Neural progenitor cell (in vitro differentiated cells): ENCODE measurements around the gene C22orf31. TPM values are rescaled to one million over a fixed set of nuclear protein-coding genes. Genes with fewer than 3 reads are reported as not detected.

Source experiments
- DNase-seq: peaks from one replicate; pipeline ENCODE4 v3.0.0-alpha.2; 2016; ENCODE audit warnings: low spot score
- H2AFZ ChIP-seq: fragments of 200-600 bp; sonication (generic); replicated peaks from 2 replicates; pipeline ENCODE4 v1.6.1; 2016; ENCODE audit warnings: antibody characterized with exemption
- H3F3A ChIP-seq: fragments of 200-600 bp; sonication (generic); 2 replicates; pipeline ENCODE4 v1.6.1; 2016; ENCODE audit warnings: antibody characterized with exemption, low read depth
- H3K27ac ChIP-seq: fragments of 200-600 bp; sonication (generic); 2 replicates; pipeline ENCODE4 v1.5.1; 2016; ENCODE audit warnings: mild to moderate bottlenecking
- H3K27me3 ChIP-seq: fragments of 200-600 bp; sonication (generic); 2 replicates; pipeline ENCODE4 v1.6.1; 2016; ENCODE audit warnings: mild to moderate bottlenecking, moderate library complexity
- H3K36me3 ChIP-seq: fragments of 200-600 bp; sonication (generic); 2 replicates; pipeline ENCODE4 v1.5.1; 2016
- H3K4me1 ChIP-seq: fragments of 200-600 bp; sonication (generic); 2 replicates; pipeline ENCODE4 v1.6.1; 2016; ENCODE audit warnings: mixed run types
- H3K4me2 ChIP-seq: fragments of 200-600 bp; sonication (generic); 2 replicates; pipeline ENCODE4 v1.6.1; 2016
- H3K4me3 ChIP-seq: fragments of 200-600 bp; sonication (generic); 2 replicates; pipeline ENCODE4 v1.5.1; 2016
- H3K79me2 ChIP-seq: fragments of 200-600 bp; sonication (generic); 2 replicates; pipeline ENCODE4 v1.6.1; 2016; ENCODE audit warnings: low read depth
- H3K9ac ChIP-seq: fragments of 200-600 bp; sonication (generic); 2 replicates; pipeline ENCODE4 v1.6.1; 2016
- H3K9me3 ChIP-seq: fragments of 200-600 bp; sonication (generic); 2 replicates; pipeline ENCODE4 v1.5.1; 2016; ENCODE audit warnings: low read depth
- H4K20me1 ChIP-seq: fragments of 200-600 bp; sonication (generic); 2 replicates; pipeline ENCODE4 v1.6.1; 2016; ENCODE audit warnings: low read depth
- H3K27ac Mint-ChIP-seq: 3 replicates; pipeline ENCODE4 v1.8.0; 2021; ENCODE audit warnings: mixed read lengths
- H3K27me3 Mint-ChIP-seq: 2 replicates; pipeline ENCODE4 v1.8.0; 2022; ENCODE audit warnings: low read depth, mild to moderate bottlenecking, inconsistent platforms, moderate library complexity, mixed read lengths; ENCODE audit not compliant: insufficient read depth
- H3K36me3 Mint-ChIP-seq: 3 replicates; pipeline ENCODE4 v1.8.0; 2021; ENCODE audit warnings: mixed read lengths
- H3K4me1 Mint-ChIP-seq: 3 replicates; pipeline ENCODE4 v1.8.0; 2021; ENCODE audit warnings: mixed read lengths
- H3K4me3 Mint-ChIP-seq: 3 replicates; pipeline ENCODE4 v1.8.0; 2021; ENCODE audit warnings: mild to moderate bottlenecking, moderate library complexity, mixed read lengths
- H3K9me3 Mint-ChIP-seq: 3 replicates; pipeline ENCODE4 v1.8.0; 2020; ENCODE audit warnings: mixed read lengths
- CTCF ChIP-seq: fragments of 200-600 bp; sonication (generic); IDR thresholded peaks from 2 replicates; pipeline ENCODE4 v1.5.1; 2017; ENCODE audit warnings: antibody characterized with exemption, mild to moderate bottlenecking
- EZH2 ChIP-seq: fragments of 200-600 bp; sonication (generic); IDR thresholded peaks from 2 replicates; pipeline ENCODE4 v1.6.1; 2017; ENCODE audit warnings: antibody characterized with exemption, mild to moderate bottlenecking, moderate library complexity
- EZH2phosphoT487 ChIP-seq: fragments of 200-600 bp; sonication (generic); IDR thresholded peaks from 2 replicates; pipeline ENCODE4 v1.6.1; 2017; ENCODE audit warnings: antibody characterized with exemption
- total RNA-seq: library from RNA; depleted of rRNA; stranded (reverse); fragments of >200 nt; gene quantifications from 2 replicates; pipeline ENCODE4 v1.2.3, GENCODE V29; 2015; ENCODE audit warnings: low replicate concordance

The C22orf31 gene
- total RNA-seq, 1 donor from 2014 or later, result not detected

DNA sequence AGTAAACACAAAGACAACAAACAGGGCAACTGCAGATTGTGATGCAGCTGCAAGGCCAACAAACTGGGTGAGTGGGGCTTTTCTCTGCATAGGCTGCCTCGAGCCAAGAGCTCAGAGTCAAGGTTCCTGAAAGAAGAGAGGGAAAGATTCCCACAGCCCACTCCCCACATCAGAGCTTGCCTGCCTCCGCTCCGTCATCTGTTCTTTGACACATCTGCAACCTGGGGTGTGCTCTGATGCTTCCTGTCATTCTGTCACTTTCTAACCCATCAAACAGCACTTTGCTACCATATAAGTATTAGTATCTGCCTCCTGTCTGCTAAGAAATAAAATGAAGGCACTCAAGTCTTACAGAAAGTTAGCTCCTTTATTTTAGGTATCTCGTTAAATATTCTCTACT is 46.9 kb downstream of the C22orf31 start:
- no peak overlapping the region for H2AFZ ChIP-seq
- H3K27me3 ChIP-seq, result no peaks in the 10 kb centered on the region
- no peak overlapping the region for H3K4me2 ChIP-seq
- no peaks in the 10 kb centered on the region for H3K9me3 ChIP-seq
- no peak for TF ChIP-seq EZH2phosphoT487
- TF ChIP-seq EZH2, result no peak
- no peak for TF ChIP-seq CTCF
- no peak overlapping the region for H3K27ac ChIP-seq
- Mint-ChIP-seq H3K4me1 (peaks cover 70% of the 10 kb centered on the region), H3K36me3 (peaks cover 44% of the 10 kb centered on the region), H3K9me3 (peaks cover 23% of the 10 kb centered on the region), H3K4me3 (no peak overlapping the region), H3K27ac (peak overlapping the region; percentile 82), H3K27me3 (peaks cover 6% of the 10 kb centered on the region)
- H3K4me1 ChIP-seq, result peaks cover 31% of the 10 kb centered on the region
- peaks cover 40% of the 10 kb centered on the region for H3F3A ChIP-seq
- DNase-seq, result no peak
- peaks cover 58% of the 10 kb centered on the region for H4K20me1 ChIP-seq
- no peak overlapping the region for H3K9ac ChIP-seq
- peaks cover 22% of the 10 kb centered on the region for H3K79me2 ChIP-seq
- no peaks in the 10 kb centered on the region for H3K36me3 ChIP-seq
- no peak overlapping the region for H3K4me3 ChIP-seq

DNA sequence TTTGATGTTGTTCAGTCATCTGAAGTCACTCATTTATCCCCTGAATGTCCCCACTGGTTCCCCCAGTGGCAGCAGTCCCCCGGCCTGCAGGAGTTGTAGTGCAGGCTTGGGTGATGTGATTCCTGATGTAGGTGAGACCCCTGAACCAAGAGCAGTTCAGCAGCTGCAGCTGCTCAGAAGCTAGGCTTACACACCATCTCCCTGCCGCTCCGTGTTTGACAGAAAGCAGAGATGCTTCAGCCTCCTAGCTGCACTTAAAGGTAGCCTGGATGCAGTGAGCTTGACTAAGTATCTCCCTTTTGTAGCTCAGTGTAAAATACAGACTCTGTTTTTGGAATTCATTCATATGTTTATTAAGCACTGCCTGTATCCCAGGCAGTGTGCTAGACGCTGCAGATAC is 47.3 kb downstream of the C22orf31 start:
- no peak overlapping the region for H2AFZ ChIP-seq
- H3K27ac ChIP-seq, result no peak overlapping the region
- no peak overlapping the region for H3K9ac ChIP-seq
- peaks cover 40% of the 10 kb centered on the region for H3F3A ChIP-seq
- DNase-seq, result no peak
- H3K4me1 Mint-ChIP-seq, result peaks cover 74% of the 10 kb centered on the region
- no peak overlapping the region for H3K4me2 ChIP-seq
- no peaks in the 10 kb centered on the region for H3K9me3 ChIP-seq
- TF ChIP-seq EZH2, result no peak
- no peak for TF ChIP-seq EZH2phosphoT487
- no peak for TF ChIP-seq CTCF
- no peaks in the 10 kb centered on the region for H3K36me3 ChIP-seq
- H3K36me3 Mint-ChIP-seq, result peaks cover 41% of the 10 kb centered on the region
- H3K79me2 ChIP-seq, result peaks cover 26% of the 10 kb centered on the region
- H4K20me1 ChIP-seq, result peaks cover 63% of the 10 kb centered on the region
- H3K4me3 ChIP-seq, result no peak overlapping the region
- no peaks in the 10 kb centered on the region for H3K27me3 ChIP-seq
- H3K27ac Mint-ChIP-seq, result peak overlapping the region; percentile 82
- peaks cover 6% of the 10 kb centered on the region for H3K27me3 Mint-ChIP-seq
- H3K4me1 ChIP-seq, result peaks cover 32% of the 10 kb centered on the region
- no peak overlapping the region for H3K4me3 Mint-ChIP-seq
- H3K9me3 Mint-ChIP-seq, result peaks cover 18% of the 10 kb centered on the region

GRCh38 chr22:29012952-29013351 is 48.7 kb downstream of the C22orf31 start:
- Mint-ChIP-seq H3K4me3 (peak overlapping the region; percentile 6), H3K36me3 (peaks cover 41% of the 10 kb centered on the region), H3K9me3 (peaks cover 8% of the 10 kb centered on the region), H3K27ac (peak overlapping the region; percentile 78), H3K27me3 (peaks cover 6% of the 10 kb centered on the region), H3K4me1 (peaks cover 87% of the 10 kb centered on the region)
- H3K4me3 ChIP-seq, result no peak overlapping the region
- H3F3A ChIP-seq, result peaks cover 40% of the 10 kb centered on the region
- no peak overlapping the region for H3K9ac ChIP-seq
- no peaks in the 10 kb centered on the region for H3K9me3 ChIP-seq
- H2AFZ ChIP-seq, result no peak overlapping the region
- no peak overlapping the region for H3K27ac ChIP-seq
- peaks cover 38% of the 10 kb centered on the region for H3K4me1 ChIP-seq
- no peaks in the 10 kb centered on the region for H3K27me3 ChIP-seq
- no peaks in the 10 kb centered on the region for H3K36me3 ChIP-seq
- DNase-seq, result no peak
- H4K20me1 ChIP-seq, result peaks cover 76% of the 10 kb centered on the region
- no peak overlapping the region for H3K4me2 ChIP-seq
- TF ChIP-seq CTCF, result no peak
- no peak for TF ChIP-seq EZH2phosphoT487
- no peak for TF ChIP-seq EZH2
- peaks cover 37% of the 10 kb centered on the region for H3K79me2 ChIP-seq
